HEK293 (cell line): ENCODE measurements around the gene ICAM1.

Source experiments
- CTCF ChIA-PET: fragments of 350-600 bp; formaldehyde crosslinking; extraction: SDS; loops from one replicate; lab custom pipeline; 2021; ENCODE audit warnings: antibody characterized with exemption; lab: Yijun Ruan, JAX
- POLR2A ChIA-PET: fragments of 300-600 bp; formaldehyde crosslinking; extraction: SDS; loops from one replicate; lab custom pipeline; 2020; ENCODE audit warnings: antibody characterized with exemption, inconsistent platforms; lab: Yijun Ruan, JAX
- H3K27ac ChIP-seq: fragments of 200-500 bp; sonication (Bioruptor generic); 2 replicates; pipeline ENCODE4 v1.5.1; 2014; ENCODE audit warnings: low read depth, low read length, control low read depth, inconsistent platforms; ENCODE audit errors: extremely low read depth
- H3K36me3 ChIP-seq, 2 experiments: fragments of 200-500 bp in 1 of 2; sonication (Bioruptor generic) in 1 of 2; 1 replicate in 1 of 2; 2 replicates in 1 of 2; pipeline ENCODE4 v1.5.1; 2014 to 2017; ENCODE audit warnings: inconsistent platforms in 2 of 2, low read length in 2 of 2; ENCODE audit not compliant: control insufficient read depth in 2 of 2, insufficient read depth in 1 of 2
- H3K4me1 ChIP-seq: fragments of 200-500 bp; sonication (Bioruptor generic); 2 replicates; pipeline ENCODE4 v1.5.1; 2014; ENCODE audit warnings: mild to moderate bottlenecking, low read length, inconsistent platforms; ENCODE audit not compliant: control insufficient read depth, insufficient read depth
- H3K4me3 ChIP-seq: 2 replicates; pipeline ENCODE4 v1.5.1; 2011; ENCODE audit warnings: low read depth, mild to moderate bottlenecking, control low read depth, low read length, moderate library complexity
- H3K9me3 ChIP-seq: fragments of 200-500 bp; sonication (Bioruptor generic); 2 replicates; pipeline ENCODE4 v1.5.1; 2014; ENCODE audit warnings: low read depth, low read length, inconsistent platforms; ENCODE audit not compliant: control insufficient read depth, insufficient read depth
- BCL11B ChIP-seq: fragments of 450-650 bp; formaldehyde crosslinking; IDR thresholded peaks from 2 replicates; pipeline ENCODE4 v1.5.1; 2016; ENCODE audit warnings: low read depth, missing biosample characterization, missing genetic modification characterization
- REPIN1 ChIP-seq: fragments of 450-650 bp; formaldehyde crosslinking; IDR thresholded peaks from 2 replicates; pipeline ENCODE4 v1.5.1; 2017; ENCODE audit warnings: missing biosample characterization, missing genetic modification characterization, low read depth
- ZFHX2 ChIP-seq: fragments of 450-650 bp; formaldehyde crosslinking; conservative IDR thresholded peaks from 2 replicates; pipeline ENCODE4 v1.5.1; 2016; ENCODE audit warnings: missing biosample characterization, missing genetic modification characterization
- ZFP37 ChIP-seq: fragments of 450-650 bp; formaldehyde crosslinking; IDR thresholded peaks from 2 replicates; pipeline ENCODE4 v1.5.1; 2016; ENCODE audit warnings: missing biosample characterization, missing genetic modification characterization
- ZNF10 ChIP-seq: fragments of 450-650 bp; formaldehyde crosslinking; IDR thresholded peaks from 2 replicates; pipeline ENCODE4 v1.5.1; 2017; ENCODE audit warnings: missing biosample characterization, missing genetic modification characterization
- ZNF121 ChIP-seq: fragments of 450-650 bp; formaldehyde crosslinking; IDR thresholded peaks from 2 replicates; pipeline ENCODE4 v1.5.1; 2016; ENCODE audit warnings: missing biosample characterization, missing genetic modification characterization
- ZNF140 ChIP-seq: fragments of 450-650 bp; formaldehyde crosslinking; IDR thresholded peaks from 2 replicates; pipeline ENCODE4 v1.5.1; 2016; ENCODE audit warnings: missing biosample characterization, missing genetic modification characterization
- ZNF19 ChIP-seq: fragments of 450-650 bp; formaldehyde crosslinking; IDR thresholded peaks from 2 replicates; pipeline ENCODE4; 2016; ENCODE audit warnings: missing biosample characterization, missing genetic modification characterization, low read depth
- ZNF302 ChIP-seq: fragments of 450-650 bp; formaldehyde crosslinking; IDR thresholded peaks from 2 replicates; pipeline ENCODE4 v1.5.1; 2016; ENCODE audit warnings: missing biosample characterization, missing genetic modification characterization, low read depth
- ZNF324 ChIP-seq: fragments of 450-650 bp; formaldehyde crosslinking; IDR thresholded peaks from 2 replicates; pipeline ENCODE4 v1.5.1; 2016; ENCODE audit warnings: missing biosample characterization, missing genetic modification characterization
- ZNF426 ChIP-seq: fragments of 450-650 bp; formaldehyde crosslinking; IDR thresholded peaks from 2 replicates; pipeline ENCODE4 v1.5.1; 2017; ENCODE audit warnings: missing biosample characterization, missing genetic modification characterization, mild to moderate bottlenecking, inconsistent platforms, moderate library complexity
- ZNF544 ChIP-seq: fragments of 450-650 bp; formaldehyde crosslinking; IDR thresholded peaks from 2 replicates; pipeline ENCODE4 v1.5.0; 2017; ENCODE audit warnings: missing biosample characterization, missing genetic modification characterization
- ZNF560 ChIP-seq: fragments of 450-650 bp; formaldehyde crosslinking; IDR thresholded peaks from 2 replicates; pipeline ENCODE4 v1.5.1; 2017; ENCODE audit warnings: missing biosample characterization, missing genetic modification characterization, borderline replicate concordance
- ZNF629 ChIP-seq: fragments of 450-650 bp; formaldehyde crosslinking; IDR thresholded peaks from 2 replicates; pipeline ENCODE4 v1.5.1; 2017; ENCODE audit warnings: missing biosample characterization, missing genetic modification characterization
- ZNF639 ChIP-seq: fragments of 450-650 bp; formaldehyde crosslinking; IDR thresholded peaks from 2 replicates; pipeline ENCODE4 v1.5.1; 2016; ENCODE audit warnings: missing biosample characterization, missing genetic modification characterization
- ZNF664 ChIP-seq: fragments of 450-650 bp; formaldehyde crosslinking; IDR thresholded peaks from 2 replicates; pipeline ENCODE4 v1.5.1; 2016; ENCODE audit warnings: missing biosample characterization, missing genetic modification characterization
- ZNF704 ChIP-seq: fragments of 450-650 bp; formaldehyde crosslinking; IDR thresholded peaks from 2 replicates; pipeline ENCODE4 v1.5.1; 2016; ENCODE audit warnings: missing biosample characterization, missing genetic modification characterization
- ZSCAN30 ChIP-seq: fragments of 450-650 bp; IDR thresholded peaks from 2 replicates; pipeline ENCODE4 v1.5.1; 2018; ENCODE audit warnings: missing biosample characterization, mild to moderate bottlenecking, missing genetic modification characterization, moderate library complexity
- TF ChIP-seq, protein P1 (sequence below): fragments of 450-650 bp; formaldehyde crosslinking; IDR thresholded peaks from 2 replicates; pipeline ENCODE4 v1.5.1; 2016; ENCODE audit warnings: missing biosample characterization, missing genetic modification characterization

ICAM1 gene

GRCh38 chr19:10305139-10305806, 34.4 kb downstream of the ICAM1 start (continued):
- TF ChIP-seq, protein P1, sequence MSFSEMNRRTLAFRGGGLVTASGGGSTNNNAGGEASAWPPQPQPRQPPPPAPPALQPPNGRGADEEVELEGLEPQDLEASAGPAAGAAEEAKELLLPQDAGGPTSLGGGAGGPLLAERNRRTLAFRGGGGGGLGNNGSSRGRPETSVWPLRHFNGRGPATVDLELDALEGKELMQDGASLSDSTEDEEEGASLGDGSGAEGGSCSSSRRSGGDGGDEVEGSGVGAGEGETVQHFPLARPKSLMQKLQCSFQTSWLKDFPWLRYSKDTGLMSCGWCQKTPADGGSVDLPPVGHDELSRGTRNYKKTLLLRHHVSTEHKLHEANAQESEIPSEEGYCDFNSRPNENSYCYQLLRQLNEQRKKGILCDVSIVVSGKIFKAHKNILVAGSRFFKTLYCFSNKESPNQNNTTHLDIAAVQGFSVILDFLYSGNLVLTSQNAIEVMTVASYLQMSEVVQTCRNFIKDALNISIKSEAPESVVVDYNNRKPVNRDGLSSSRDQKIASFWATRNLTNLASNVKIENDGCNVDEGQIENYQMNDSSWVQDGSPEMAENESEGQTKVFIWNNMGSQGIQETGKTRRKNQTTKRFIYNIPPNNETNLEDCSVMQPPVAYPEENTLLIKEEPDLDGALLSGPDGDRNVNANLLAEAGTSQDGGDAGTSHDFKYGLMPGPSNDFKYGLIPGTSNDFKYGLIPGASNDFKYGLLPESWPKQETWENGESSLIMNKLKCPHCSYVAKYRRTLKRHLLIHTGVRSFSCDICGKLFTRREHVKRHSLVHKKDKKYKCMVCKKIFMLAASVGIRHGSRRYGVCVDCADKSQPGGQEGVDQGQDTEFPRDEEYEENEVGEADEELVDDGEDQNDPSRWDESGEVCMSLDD = 0 out of 2 replicates have a peak, but pooled peaks have one; percentile 21
- TF ChIP-seq ZFHX2 (tag by site-specific recombination) = peak; percentile 51
- no peak for TF ChIP-seq ZNF10 (tag by site-specific recombination)
- no peak for TF ChIP-seq ZNF302 (tag by site-specific recombination)

- no peak overlapping the region for H3K27ac ChIP-seq
- H3K4me3 ChIP-seq = no peak overlapping the region
- H3K4me1 ChIP-seq = no peaks in the 10 kb centered on the region
- peaks cover 0 to 50% of the 10 kb centered on the region in 2 experiments; a peak in 2 of 3 replicates for H3K36me3 ChIP-seq
- no peaks in the 10 kb centered on the region for H3K9me3 ChIP-seq
- ChIA-PET CTCF (interaction anchor here (1.0 to 1.9 kb wide), 2 partner anchors 17 to 79 kb away, joined by 3 to 4 read pairs; partner anchors contain the start of gene ICAM5), POLR2A (no interaction called here)
- TF ChIP-seq ZNF704 (tag by site-specific recombination) = no peak
- TF ChIP-seq ZNF639 (tag by site-specific recombination) = no peak
- TF ChIP-seq ZNF544 (tag by site-specific recombination) = no peak
- no peak for TF ChIP-seq ZNF629 (tag by site-specific recombination)
- TF ChIP-seq ZNF560 (tag by site-specific recombination) = no peak
Observed at GRCh38 chr19:10306327-10306726, 35.4 kb downstream of the ICAM1 start.

DNA sequence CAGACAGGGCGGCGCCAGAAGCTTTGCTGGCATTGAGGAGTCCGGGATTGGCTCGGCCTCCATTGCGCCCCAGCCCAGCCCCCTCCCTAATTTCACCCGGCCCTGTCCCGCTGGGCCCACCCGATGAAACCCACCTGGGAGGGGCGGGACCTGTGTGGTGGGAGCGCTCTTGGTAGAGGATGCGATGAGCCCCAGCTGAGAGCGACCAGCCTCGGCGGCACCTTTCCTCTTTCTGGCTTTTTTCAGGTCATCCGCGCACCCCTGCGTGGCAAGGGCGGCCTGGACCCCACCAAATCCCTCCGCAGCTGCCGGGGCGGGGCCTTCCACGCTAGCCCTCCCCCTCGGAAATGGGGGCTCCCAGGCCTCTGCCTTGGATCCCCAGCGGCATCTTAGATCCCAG, 38.5 kb downstream of the ICAM1 start, which contains the start of gene ZGLP1:
ZGLP1 (minus strand) TSS at position 393 of the 400 bp plus-strand sequence.
- H3K9me3 ChIP-seq = no peaks in the 10 kb centered on the region
- ChIA-PET CTCF (interaction anchor here (0.9 kb wide), 1 partner anchor 79 kb away, joined by 4 read pairs; no protein-coding TSS in a partner anchor), POLR2A (interaction anchor here (0.7 kb wide), 1 partner anchor 40 kb away, joined by 3 read pairs; no protein-coding TSS in a partner anchor)
- no peak within 1 kb of the TSS for H3K27ac ChIP-seq
- H3K36me3 ChIP-seq = peaks cover 0 to 58% of the 10 kb centered on the region in 2 experiments; a peak in 2 of 3 replicates
- no peaks in the 10 kb centered on the region for H3K4me1 ChIP-seq
- TF ChIP-seq ZNF19 (tag by site-specific recombination) (no peak), ZNF324 (no peak), ZNF140 (no peak), ZFP37 (tag by site-specific recombination) (no peak), ZSCAN30 (tag by site-specific recombination) (no peak), BCL11B (no peak), REPIN1 (tag by site-specific recombination) (no peak), ZNF121 (tag by site-specific recombination) (no peak), ZNF664 (tag by site-specific recombination) (no peak), ZNF426 (tag by site-specific recombination) (no peak)
- TF ChIP-seq, protein P1 = no peak
- TF ChIP-seq, all 188 proteins: peak for 0
- H3K4me3 ChIP-seq = no peak within 1 kb of the TSS
